Naive thymus-derived CD8-positive, alpha-beta T cell (primary cell): ENCODE results near the gene POLN. TPM values are rescaled to one million over a fixed set of nuclear protein-coding genes. Genes with fewer than 3 reads are reported as not detected.
"Not testable (repeated sequence)": the region's sequence is repeated elsewhere in the genome, so short reads cannot be mapped to it uniquely, and the experiment has no call there.

Experiments
- ATAC-seq, 2 donors: fragments of 150-1000 bp; cut with Tn5 transposase in 1 of 2; sonication (Bioruptor Pico), chemical (Tn5 transposase) in 1 of 2; 1 replicate in 1 of 2; 2 replicates in 1 of 2; pipeline ENCODE4 v1.10.0; 2021; ENCODE audit warnings: mild to moderate bottlenecking in 2 of 2, moderate library complexity in 2 of 2
- POLR2A ChIA-PET: fragments of 350-600 bp; sonication (Branson Sonifier 250); formaldehyde crosslinking; loops from one replicate; lab custom pipeline; 2021; ENCODE audit warnings: antibody characterized with exemption; lab: Charles Lee
- DNase-seq, 10 donors: peaks; one replicate each; pipeline versions ENCODE4 v3.0.0 to v3.0.0-alpha.2; 2020 to 2022
- H3K27ac Mint-ChIP-seq, 10 donors: one replicate each; pipeline ENCODE4 v1.8.0; 2020 to 2022; ENCODE audit warnings: mild to moderate bottlenecking in 10 of 10, mixed read lengths in 10 of 10, moderate library complexity in 4 of 10, inconsistent platforms in 1 of 10
- H3K27me3 Mint-ChIP-seq, 5 donors: one replicate each; pipeline ENCODE4 v1.8.0; 2021 to 2022; ENCODE audit warnings: mixed read lengths in 5 of 5
- H3K36me3 Mint-ChIP-seq, 3 donors: one replicate each; pipeline ENCODE4 v1.8.0; 2020 to 2022; ENCODE audit warnings: mixed read lengths in 3 of 3, mild to moderate bottlenecking in 2 of 3, inconsistent platforms in 1 of 3
- H3K4me1 Mint-ChIP-seq, 4 donors: one replicate each; pipeline ENCODE4 v1.8.0; 2021 to 2022; ENCODE audit warnings: mixed read lengths in 4 of 4
- H3K4me3 Mint-ChIP-seq, 10 donors: one replicate each; pipeline ENCODE4 v1.8.0; 2020 to 2022; ENCODE audit warnings: mild to moderate bottlenecking in 10 of 10, mixed read lengths in 10 of 10, moderate library complexity in 6 of 10, inconsistent platforms in 1 of 10
- H3K9me3 Mint-ChIP-seq, 9 donors: one replicate each; pipeline ENCODE4 v1.8.0; 2020 to 2022; ENCODE audit warnings: mixed read lengths in 9 of 9, mild to moderate bottlenecking in 3 of 9, inconsistent platforms in 1 of 9, moderate library complexity in 1 of 9
- polyA plus RNA-seq, 3 donors: library from polyadenylated mRNA; unstranded; fragments of 300-500 nt; fragmentation: Illumina TruSeq; gene quantifications; one replicate each; pipeline ENCODE4 v1.2.3, GENCODE V29; 2021
- total RNA-seq, 8 experiments: library from RNA in 2 of 8; stranded (reverse) in 2 of 8; gene quantifications; one replicate each; pipeline ENCODE4 v1.2.3 and lab custom pipeline; 2021 to 2026

Gene POLN
- total and polyA plus RNA-seq, 5 experiments from 2014 or later: 0.44 to 3.8 (median 1.7) TPM; not detected in 1

DNA sequence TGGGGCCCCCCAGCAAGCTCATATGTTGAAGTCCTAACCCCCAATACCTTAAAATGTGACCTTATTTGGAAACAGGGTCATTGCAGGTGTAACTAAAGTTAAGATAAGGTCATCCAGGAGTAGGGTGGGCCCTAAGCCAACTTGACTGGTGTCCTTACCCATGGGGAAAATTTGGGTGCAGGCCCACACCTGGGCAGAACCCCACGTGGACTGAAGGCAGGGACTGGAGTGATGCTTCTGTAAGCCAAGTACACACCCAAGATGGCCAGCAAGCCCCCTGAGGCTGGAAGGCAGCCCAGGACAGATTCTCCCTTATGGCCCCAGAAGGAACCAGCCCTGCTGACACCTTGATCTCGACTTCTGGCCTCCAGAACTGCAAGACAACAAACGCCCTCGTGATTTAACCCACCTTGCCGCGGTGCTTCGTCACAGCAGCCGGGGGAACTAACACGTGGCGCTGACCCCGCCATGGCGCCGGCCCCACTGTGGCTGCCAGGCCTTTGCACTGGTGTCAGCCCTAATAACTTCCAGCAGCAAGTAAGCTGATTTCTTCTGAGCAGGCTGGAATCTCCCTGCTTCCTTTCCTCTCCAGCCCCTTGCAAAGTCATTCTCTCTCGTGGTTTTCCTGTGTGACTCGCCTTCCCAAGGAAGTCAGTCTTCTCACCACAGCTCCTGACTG is 43.2 kb upstream of the POLN start:
- POLR2A ChIA-PET: interaction anchor here (0.6 to 2.3 kb wide), 4 partner anchors 8 to 598 kb away, joined by 5 to 7 read pairs (median 6); no protein-coding TSS in a partner anchor
- peaks cover 22 to 60% (median 50%) of the 10 kb centered on the region in 4 donors for H3K4me1 Mint-ChIP-seq
- H3K27me3 Mint-ChIP-seq: no peaks in the 10 kb centered on the region
- ATAC-seq: no peak
- peak overlapping the region in 1 of 10 donors; percentile 38 for H3K4me3 Mint-ChIP-seq
- H3K27ac Mint-ChIP-seq: peak overlapping the region in 9 of 10 donors; percentile 33 to 93 (median 73)
- DNase-seq: no peak
- no peaks in the 10 kb centered on the region for H3K36me3 Mint-ChIP-seq
- no peaks in the 10 kb centered on the region for H3K9me3 Mint-ChIP-seq

DNA sequence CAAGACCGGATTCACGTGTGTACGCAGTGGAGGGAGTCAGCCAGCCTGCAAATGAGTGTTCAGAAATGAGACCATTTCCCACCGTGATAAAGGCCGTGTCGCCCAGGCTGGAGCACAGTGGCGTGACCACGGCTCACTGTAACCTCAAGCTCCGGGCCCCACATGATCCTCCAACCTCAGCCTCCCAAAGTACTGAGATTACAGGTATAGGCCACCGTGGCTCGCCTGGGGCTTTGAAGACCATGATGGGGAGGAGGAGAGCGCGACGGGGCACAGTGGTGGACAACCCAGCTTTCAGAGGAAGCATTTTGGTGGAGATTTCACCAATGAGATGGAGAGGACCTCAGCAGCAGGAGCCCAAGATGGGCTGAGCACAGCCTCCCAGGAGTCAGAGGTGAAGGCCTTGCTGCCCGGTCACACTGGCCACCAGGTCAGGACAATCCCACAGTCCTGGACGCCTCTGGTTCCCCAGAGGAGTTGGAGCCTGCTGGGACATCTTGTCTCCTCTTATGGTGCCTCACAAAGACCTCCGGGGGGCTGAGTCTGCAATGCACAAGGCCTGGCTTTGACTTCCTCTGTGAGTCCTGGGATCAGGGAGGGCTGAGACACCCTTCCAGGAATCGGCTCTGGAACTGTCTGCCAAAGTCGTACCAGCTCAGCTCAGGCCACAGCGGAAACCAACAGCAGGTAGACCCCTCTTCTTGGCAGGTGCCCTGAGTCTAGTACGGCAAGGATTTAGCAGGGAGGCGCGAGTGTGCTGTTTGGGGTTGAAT is 42.4 kb upstream of the POLN start:
- no peaks in the 10 kb centered on the region for H3K36me3 Mint-ChIP-seq
- H3K4me3 Mint-ChIP-seq: peak overlapping the region in 1 of 10 donors; percentile 51
- no peaks in the 10 kb centered on the region for H3K9me3 Mint-ChIP-seq
- ATAC-seq (no peak), DNase-seq (peak in 1 of 10 donors; percentile 28)
- peak overlapping the region in 8 of 10 donors; percentile 24 to 99 (median 81) for H3K27ac Mint-ChIP-seq
- peaks cover 19 to 54% (median 46%) of the 10 kb centered on the region in 4 donors for H3K4me1 Mint-ChIP-seq
- POLR2A ChIA-PET: interaction anchor here (1.2 to 2.2 kb wide), 2 partner anchors 9 to 22 kb away, joined by 6 read pairs; partner anchors contain the start of gene MXD4
- no peaks in the 10 kb centered on the region for H3K27me3 Mint-ChIP-seq

DNA sequence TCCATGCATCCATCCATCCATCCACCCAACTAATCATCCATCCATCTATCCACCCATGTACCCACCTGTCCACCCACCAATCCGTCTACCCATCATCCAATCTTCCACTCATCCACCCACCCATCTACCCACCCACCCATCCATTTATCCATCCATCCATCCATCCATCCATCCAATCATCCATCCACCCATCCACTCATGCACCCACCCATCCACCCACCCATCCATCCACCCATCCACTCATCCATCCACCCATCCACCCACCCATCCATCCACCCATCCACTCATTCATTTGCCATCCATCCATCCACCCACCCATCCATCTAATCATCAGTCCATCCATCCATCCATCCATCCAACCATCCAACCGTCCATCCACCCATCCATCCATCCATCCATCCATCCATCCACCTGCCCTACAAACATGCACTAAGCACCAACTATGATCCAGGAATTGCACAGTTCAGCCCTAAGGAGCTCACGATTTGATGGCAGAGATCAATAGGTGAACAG is 41.3 kb upstream of the POLN start:
- no peaks in the 10 kb centered on the region for H3K9me3 Mint-ChIP-seq
- peaks cover 19 to 50% (median 45%) of the 10 kb centered on the region in 4 donors for H3K4me1 Mint-ChIP-seq
- H3K4me3 Mint-ChIP-seq: peak overlapping the region in 4 of 10 donors; percentile 18 to 45 (median 30)
- POLR2A ChIA-PET: interaction anchor here (1.2 to 2.5 kb wide), 4 partner anchors 10 to 41 kb away, joined by 6 to 36 read pairs (median 9); partner anchors contain the start of genes HAUS3, MXD4 and POLN
- ATAC-seq (no peak), DNase-seq (peak in 1 of 10 donors; percentile 11)
- no peaks in the 10 kb centered on the region for H3K36me3 Mint-ChIP-seq
- peak overlapping the region; percentile 19 to 100 (median 99) for H3K27ac Mint-ChIP-seq
- H3K27me3 Mint-ChIP-seq: no peaks in the 10 kb centered on the region

DNA sequence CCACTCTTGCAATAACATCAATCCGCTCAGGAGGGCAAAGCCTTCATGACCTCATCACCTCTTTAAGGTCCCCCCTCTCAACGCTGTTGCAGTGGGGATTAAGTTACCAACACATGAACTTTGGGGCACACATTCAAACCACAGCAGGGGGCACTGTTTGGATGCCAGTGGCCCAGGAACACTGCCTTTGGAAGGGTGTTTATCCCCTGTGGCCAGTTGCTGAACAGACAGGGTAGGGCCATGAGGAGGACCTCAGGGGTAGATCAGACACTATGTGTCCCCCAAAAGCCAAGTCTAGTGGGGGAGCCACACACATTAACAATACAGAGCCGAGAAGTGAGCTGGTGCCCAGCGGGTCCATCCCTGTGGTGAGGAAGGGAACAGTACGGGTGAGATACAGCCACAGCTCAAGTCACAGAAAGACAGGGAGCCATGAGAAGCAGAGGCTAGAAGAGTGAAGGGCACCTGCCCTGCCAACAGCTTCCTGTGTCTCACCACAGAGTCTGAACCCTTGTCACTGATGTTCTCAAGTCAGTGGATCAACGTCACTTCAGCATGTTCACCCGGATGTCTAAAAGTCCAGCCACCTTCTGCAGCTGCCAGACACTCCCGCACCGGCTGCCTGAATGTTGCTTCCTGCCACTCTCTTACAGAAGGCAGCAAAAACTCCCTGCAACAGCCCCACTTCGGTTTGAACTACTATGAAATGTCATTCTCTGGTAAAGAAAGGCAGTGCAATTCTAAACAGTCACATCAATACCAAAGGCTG is 39.8 kb upstream of the POLN start:
- POLR2A ChIA-PET: interaction anchor here (0.8 to 2.5 kb wide), 7 partner anchors 9 to 180 kb away, joined by 3 to 36 read pairs (median 12); partner anchors contain the start of genes HAUS3, MXD4 and POLN
- Mint-ChIP-seq H3K27ac (peak overlapping the region; percentile 98 to 100 (median 99)), H3K4me1 (peaks cover 19 to 47% (median 43%) of the 10 kb centered on the region in 4 donors), H3K4me3 (peak overlapping the region; percentile 55 to 91 (median 82)), H3K27me3 (no peaks in the 10 kb centered on the region), H3K9me3 (no peaks in the 10 kb centered on the region), H3K36me3 (no peaks in the 10 kb centered on the region)
- peak; percentile 64 to 94 (median 91) for DNase-seq
- peak; percentile 91 to 92 for ATAC-seq

DNA sequence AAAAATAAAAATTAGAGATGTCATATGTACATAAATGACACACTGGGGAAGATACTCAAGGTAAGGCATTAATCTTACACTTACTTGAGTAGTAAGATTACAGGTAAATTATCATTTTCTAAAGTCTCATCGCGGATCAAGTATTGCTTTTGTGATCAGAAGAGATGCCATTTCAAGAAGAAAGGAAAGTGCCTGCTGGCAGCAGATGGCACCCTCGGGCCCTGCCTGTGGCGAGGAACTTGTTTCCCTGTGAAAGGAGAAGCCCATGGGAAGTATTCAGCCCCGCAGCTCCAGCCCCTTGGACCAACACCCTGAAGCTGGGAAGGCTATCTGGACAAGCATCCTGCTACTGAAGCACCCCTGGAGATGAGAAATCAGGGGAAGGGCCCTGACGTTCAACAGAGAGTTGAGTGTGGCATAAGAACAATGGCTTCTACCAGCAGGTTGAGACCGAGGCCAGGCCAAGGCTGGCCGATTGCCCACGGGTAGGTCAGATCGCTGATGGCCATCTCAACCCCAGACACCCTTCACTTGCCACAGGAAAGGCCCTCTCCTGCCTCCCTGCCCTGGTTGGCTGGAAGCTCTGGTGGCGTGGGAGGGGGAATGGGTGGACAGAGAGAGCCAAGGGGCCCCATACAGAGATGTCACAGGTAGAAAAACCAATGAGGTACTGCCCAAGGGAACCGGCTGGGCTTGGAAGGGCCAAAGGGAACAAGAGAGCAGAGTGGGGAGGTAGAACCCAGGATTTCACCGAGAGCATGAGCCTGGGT is 38.8 kb upstream of the POLN start:
- DNase-seq (peak in 1 of 10 donors; percentile 61), ATAC-seq (no peak)
- H3K36me3 Mint-ChIP-seq: no peaks in the 10 kb centered on the region
- POLR2A ChIA-PET: interaction anchor here (1.4 to 2.5 kb wide), 2 partner anchors 18 kb away, joined by 7 to 36 read pairs; partner anchors contain the start of gene MXD4
- H3K27ac Mint-ChIP-seq: peak overlapping the region; percentile 98 to 100 (median 99)
- no peaks in the 10 kb centered on the region for H3K27me3 Mint-ChIP-seq
- H3K4me3 Mint-ChIP-seq: peak overlapping the region in 5 of 10 donors; percentile 12 to 91 (median 84)
- no peaks in the 10 kb centered on the region for H3K9me3 Mint-ChIP-seq
- peaks cover 19 to 45% (median 43%) of the 10 kb centered on the region in 4 donors for H3K4me1 Mint-ChIP-seq

DNA sequence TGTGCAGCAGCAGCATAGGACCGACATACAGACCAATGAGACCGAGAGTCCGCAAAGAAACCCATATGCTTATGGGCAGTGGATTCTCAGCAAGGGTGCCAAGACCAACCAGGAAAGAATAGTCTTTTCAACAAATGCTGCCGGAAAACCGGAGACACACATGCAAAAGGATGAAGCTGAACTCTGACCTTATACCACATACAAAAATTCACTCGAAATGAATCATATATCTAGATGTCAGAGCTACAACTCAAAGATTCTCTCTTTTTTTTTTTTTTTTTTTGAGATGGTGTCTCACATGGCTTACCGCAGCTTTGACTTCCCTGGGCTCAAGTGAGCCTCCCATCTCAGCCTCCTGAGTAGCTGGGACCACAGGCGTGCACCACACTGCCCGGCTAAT is 36.0 kb upstream of the POLN start:
- Mint-ChIP-seq H3K27me3 (no peaks in the 10 kb centered on the region), H3K4me1 (peaks cover 14 to 27% (median 25%) of the 10 kb centered on the region in 4 donors), H3K9me3 (no peaks in the 10 kb centered on the region), H3K4me3 (no peak overlapping the region), H3K36me3 (no peaks in the 10 kb centered on the region), H3K27ac (peak overlapping the region in 4 of 10 donors; percentile 5 to 61 (median 34))
- POLR2A ChIA-PET: interaction anchor here (0.7 kb wide), 2 partner anchors 13 to 204 kb away, joined by 3 read pairs; no protein-coding TSS in a partner anchor
- DNase-seq: peak in 1 of 10 donors; percentile 26
- ATAC-seq: no peak

DNA sequence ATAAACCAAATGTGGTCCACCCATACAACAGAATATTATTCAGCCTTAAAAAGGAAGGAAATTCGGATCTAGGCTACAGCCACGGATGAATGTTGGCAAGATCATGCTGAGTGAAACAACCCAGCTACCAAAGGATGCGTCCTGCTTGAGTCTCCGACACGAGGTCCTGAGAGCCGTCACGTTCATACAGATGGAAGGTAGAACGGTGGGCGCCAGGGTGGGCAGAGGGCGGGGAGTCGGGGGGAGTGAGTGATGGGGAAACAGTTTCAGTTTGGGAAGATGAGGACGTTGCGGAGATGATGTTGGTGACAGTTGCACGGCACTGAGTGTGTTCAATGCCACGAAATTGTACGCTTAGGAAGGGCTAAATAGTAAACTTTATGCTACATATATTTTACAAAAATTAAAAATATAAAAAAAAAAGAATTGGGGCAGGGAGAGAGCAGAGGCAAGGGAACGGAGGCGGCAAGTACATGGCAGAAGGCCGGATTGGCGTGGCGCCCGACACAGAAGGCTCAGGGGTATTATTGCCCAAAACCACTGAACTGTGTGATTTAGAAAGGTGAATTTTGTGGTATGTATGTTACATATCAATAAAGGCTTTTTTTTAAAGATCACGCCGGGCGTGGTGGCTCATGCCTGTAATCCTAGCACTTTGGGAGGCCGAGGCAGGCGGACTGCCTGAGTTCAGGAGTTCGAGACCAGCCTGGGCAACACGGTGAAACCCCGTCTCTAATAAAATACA is 34.8 kb upstream of the POLN start:
- Mint-ChIP-seq H3K4me1 (peaks cover 10 to 16% (median 14%) of the 10 kb centered on the region in 4 donors), H3K9me3 (no peaks in the 10 kb centered on the region), H3K36me3 (no peaks in the 10 kb centered on the region), H3K27ac (peak overlapping the region in 2 of 10 donors; percentile 43 to 69), H3K27me3 (no peaks in the 10 kb centered on the region), H3K4me3 (no peak overlapping the region)
- ATAC-seq (no peak), DNase-seq (peak in 1 of 10 donors; percentile 35)
- POLR2A ChIA-PET: no interaction called here

DNA sequence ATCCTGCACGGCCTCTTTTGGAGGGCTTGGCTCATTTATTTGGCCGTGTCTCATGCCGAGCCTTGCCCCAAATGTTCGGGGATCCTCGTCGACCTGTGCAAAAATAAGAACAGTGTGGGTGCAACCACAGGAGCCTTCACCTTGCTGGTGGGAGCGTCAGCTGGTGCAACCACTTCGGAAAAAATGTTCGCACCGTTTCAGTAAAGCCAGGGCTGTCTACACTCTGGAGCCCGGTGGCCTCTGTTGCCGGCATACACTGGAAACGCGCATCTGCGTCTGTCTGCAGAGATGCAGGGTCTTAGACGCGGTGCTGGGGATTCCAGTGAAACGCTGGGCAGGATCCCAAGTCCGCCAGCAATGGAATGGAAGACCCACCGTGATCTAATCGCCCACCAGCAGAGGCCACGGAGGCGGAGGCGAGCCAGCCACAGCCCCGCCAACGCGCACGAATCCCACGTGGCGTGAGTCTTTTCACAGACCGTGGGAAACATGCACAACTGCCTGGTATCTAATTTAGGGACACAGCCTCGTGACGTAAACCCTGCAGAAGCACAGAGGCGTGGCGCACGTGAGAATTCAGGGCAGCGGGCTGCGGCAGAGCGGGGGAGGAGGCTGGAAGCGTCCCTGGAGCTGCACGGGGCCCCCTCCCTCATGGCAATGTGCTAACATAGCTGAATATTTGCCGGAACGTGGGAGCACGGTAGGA is 33.8 kb upstream of the POLN start:
- Mint-ChIP-seq H3K4me3 (no peak overlapping the region), H3K9me3 (no peaks in the 10 kb centered on the region), H3K4me1 (peaks cover 3 to 5% (median 4%) of the 10 kb centered on the region in 4 donors), H3K27ac (peak overlapping the region in 2 of 10 donors; percentile 49 to 85), H3K27me3 (no peaks in the 10 kb centered on the region), H3K36me3 (no peaks in the 10 kb centered on the region)
- POLR2A ChIA-PET: no interaction called here
- ATAC-seq (no peak), DNase-seq (peak in 1 of 10 donors; percentile 47)

DNA sequence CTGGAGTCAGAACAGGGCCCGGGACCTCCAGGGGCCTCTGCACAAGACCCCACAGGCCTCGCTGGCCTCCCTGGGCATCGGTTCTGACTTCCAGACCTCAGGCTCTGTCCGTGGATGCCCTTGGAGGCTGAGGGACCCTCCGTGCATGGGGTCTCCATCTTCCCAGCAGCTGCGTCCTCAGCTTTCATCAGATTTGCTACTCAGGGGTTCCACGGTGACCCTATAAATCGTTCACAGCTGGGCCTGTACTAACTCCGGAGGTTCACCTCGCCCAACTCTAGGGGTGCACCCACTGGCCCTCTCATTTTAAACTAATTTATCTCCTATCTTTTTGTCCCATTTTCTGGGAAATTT is 33.1 kb upstream of the POLN start:
- ATAC-seq, H3K4me3 Mint-ChIP-seq, POLR2A ChIA-PET, H3K27me3 Mint-ChIP-seq, H3K4me1 Mint-ChIP-seq, H3K36me3 Mint-ChIP-seq, H3K9me3 Mint-ChIP-seq, H3K27ac Mint-ChIP-seq: not testable (repeated sequence)
- peak in 1 of 10 donors; percentile 15 for DNase-seq

DNA sequence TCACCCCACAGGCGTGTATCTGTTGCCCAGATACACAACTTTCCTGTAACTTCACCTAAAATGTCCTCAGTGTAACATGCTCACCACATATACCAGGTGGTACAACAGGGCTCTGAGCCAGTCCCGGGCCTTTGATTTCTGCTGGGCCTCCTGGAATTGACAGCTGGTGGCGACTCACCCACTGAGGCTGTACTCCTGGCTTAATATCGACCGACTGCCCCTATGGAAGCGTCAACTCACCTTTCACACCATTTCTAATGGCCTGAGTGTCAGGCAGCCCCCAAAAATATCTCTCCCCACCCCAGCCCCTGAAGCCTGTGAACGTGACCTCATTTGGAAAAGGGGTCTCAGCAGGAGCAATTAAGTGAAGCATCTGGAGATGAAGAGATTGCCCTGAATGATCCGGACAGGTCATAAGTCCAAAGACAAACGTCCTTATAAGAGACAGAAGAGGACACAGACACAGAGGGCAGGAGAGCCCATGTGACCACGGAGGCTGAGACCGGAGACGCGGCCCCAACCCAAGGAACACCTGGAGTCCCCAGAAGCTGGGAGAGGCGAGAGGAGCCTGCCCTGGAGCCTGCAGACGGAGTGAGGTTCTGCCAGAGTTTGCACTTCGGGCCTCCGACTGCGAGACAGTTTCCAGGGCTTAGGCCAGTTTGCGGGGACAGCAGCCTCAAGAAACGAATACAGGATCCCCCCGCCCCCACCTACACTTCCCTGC is 32.6 kb upstream of the POLN start:
- H3K9me3 Mint-ChIP-seq: no peaks in the 10 kb centered on the region
- H3K36me3 Mint-ChIP-seq: no peaks in the 10 kb centered on the region
- peak overlapping the region in 1 of 10 donors; percentile 32 for H3K27ac Mint-ChIP-seq
- ATAC-seq: no peak
- POLR2A ChIA-PET: interaction anchor here (0.7 kb wide), 1 partner anchor 138 kb away, joined by 3 read pairs; no protein-coding TSS in a partner anchor
- H3K4me3 Mint-ChIP-seq: no peak overlapping the region
- H3K27me3 Mint-ChIP-seq: no peaks in the 10 kb centered on the region
- peaks cover 0 to 4% (median 0%) of the 10 kb centered on the region in 4 donors for H3K4me1 Mint-ChIP-seq
- peak in 1 of 10 donors; percentile 28 for DNase-seq
